CD4-positive, alpha-beta T cell treated with Interleukin-1 beta for 1 hour (primary cell): ENCODE measurements around the gene TTYH2.

Experiments
- DNase-seq, 2 donors: peaks; one replicate each; pipeline ENCODE4 v3.0.0-alpha.2; 2020 to 2022

The TTYH2 gene

GRCh38 chr17:74196541-74197317 lies 16.6 kb upstream of the TTYH2 start:
- no peak for DNase-seq

GRCh38 chr17:74197801-74198200 lies 15.6 kb upstream of the TTYH2 start:
- DNase-seq, result no peak

DNA sequence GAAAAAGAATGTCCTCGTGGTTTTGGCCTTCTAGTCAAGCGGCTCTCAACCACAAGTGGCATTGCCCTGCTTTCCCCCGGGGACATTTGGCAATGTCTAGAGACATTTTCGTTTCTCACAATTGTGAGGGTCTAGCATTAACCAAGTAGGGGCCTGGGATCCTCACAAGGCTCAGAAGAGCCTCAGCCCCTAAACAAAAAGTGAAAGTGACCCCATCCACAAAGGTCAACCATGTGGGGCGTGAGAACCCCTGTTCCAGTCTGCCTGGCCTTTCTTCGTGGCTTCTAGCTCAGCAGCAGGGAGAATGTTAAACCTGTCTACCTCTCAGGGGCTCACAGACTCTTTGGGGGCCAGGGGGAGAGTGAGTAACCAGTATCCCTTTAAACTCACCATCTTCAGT lies 14.7 kb upstream of the TTYH2 start:
- no peak for DNase-seq

DNA sequence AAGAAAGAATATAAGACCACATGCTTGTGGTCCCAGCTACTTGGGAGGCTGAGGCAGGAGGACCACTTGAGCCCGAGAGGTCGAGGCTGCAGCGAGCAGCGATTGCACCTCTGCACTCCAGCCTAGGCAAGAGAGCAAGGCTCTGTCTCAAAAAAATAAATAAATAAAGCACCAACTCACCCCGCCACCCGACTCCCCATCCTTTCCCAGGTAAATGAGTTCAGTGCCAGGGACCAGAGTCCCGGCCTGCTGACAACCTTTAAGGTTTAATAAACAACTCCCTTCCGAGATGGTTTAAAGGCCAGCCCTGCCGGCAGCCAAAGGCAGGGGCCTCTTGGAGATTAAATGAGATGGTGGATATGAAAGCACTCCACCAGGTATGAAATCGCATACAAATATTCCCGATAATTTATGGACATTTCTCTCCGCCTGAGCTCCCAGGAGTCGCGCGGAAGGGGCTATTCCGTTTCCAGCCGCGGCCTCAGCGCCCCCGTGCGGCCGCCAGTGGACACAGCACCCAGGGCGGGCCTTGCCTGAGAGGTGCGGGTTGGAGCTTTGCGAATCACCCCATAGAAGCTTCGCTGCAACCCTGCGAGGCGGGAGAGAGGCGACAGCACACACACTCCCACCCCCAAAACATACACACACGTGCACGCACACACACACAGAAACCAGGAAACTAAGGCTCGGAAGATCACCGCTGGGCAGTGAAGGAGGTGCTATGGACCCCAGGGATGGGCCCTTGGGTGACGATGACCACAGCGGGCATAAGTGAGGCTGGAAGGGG lies 13.9 kb upstream of the TTYH2 start:
- DNase-seq, result peak; percentile 60 to 68

- no peak for DNase-seq
Observed at GRCh38 chr17:74200112-74200511, 13.3 kb upstream of the TTYH2 start.

DNA sequence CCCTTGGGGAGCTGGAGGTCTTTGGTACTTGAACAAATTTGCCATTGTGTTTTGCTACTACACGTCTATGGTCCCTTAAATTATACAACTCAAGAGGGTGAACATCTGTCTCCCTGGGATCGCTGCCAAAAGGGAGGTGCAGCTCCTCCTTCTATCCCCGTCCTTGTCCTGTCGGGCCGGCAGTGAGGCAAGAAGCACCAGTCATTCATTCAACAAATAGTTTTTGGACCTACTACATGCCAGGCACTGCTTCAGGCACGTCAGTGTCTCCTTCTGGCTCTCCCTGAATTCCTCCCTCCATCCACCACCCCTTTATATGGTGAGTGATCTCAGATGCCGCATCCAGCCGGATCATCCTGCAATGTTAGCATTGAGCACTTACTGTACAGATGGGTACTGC lies 12.1 kb upstream of the TTYH2 start:
- DNase-seq, result no peak

DNA sequence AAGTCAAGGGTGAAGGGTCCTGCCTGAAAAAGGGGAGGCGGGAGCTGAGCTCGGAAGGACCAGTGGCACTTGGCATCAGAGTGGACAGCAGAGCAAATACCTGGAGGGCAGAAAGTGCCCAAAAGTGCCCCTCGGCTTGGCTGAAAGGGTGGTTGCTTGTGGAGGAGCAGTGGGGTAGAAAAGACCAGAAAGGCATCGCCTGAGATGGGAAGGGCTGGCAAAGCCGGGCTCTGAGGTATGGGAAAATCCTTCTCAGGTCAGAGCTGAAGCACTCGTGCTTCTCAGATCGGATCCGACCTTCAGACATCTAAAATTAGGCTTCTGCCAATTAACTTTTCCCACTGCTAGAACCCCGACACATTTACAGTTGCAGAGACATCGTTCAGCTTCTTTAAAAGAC lies 11.4 kb upstream of the TTYH2 start:
- no peak for DNase-seq

DNA sequence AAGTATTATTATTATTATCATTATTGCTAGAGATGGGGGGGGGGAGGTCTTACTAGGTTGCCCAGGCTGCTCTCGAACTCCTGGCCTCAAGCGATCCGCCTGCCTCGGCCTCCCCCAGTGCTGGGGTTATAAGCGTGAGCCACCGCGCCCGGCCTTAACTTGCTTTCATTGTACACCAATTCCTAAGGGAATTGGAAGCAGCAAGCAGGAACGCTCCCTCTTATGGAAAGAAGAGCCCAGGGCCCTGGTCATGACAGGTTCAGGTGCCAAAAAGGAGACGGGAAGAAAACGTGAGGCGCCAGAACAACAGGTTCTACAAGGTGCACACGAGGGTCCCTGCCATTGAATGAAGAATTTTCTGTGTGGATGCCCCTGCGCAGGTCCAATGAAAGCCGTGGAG lies 10.4 kb upstream of the TTYH2 start:
- no peak for DNase-seq

- peak; percentile 94 to 96 for DNase-seq
Observed at GRCh38 chr17:74203439-74204240, 9.7 kb upstream of the TTYH2 start, which contains the start of gene RPL38. TSS of gene RPL38 (plus strand) at chr17:74203678. CDS start at chr17:74203956, 278 bp downstream.

DNA sequence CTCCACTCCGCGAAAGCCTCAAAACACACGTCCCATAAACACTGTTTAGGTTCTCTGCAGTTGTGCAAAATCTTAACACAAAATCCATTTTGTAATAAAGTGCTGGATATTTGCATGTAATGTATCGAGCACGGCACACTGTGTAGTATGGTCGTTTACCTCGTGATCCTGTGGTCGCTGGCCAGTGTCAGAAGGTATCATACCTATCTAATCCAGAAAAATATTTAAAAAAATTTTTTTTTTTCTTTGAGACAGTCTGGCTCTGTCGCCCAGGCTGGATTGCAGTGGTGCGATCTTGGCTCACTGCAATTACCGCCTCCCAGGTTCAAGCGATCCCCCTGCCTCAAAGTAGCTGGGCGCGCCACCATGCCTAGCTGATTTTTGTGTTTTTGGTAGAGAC lies 8.9 kb upstream of the TTYH2 start:
- no peak for DNase-seq

DNA sequence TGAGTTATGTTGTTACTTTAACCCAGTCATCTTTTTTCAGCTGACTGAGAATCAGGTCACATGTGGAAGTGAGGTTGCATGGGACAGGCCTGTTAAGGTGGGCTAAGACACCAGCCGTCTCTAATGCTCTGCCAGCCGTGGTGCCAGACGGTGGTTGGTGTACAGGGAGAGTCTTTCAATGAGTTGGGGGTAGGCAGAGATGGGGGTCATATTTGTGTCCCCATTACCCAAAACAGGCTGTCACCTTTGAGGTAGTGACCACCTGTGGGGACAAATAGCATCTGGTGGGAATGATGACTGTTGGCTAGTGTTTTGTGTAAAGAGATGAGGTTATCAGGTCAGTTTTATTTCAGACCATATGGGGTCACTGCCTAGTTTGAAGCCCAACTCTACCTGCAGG lies 8.1 kb upstream of the TTYH2 start:
- no peak for DNase-seq

GRCh38 chr17:74206332-74206818 lies 7.0 kb upstream of the TTYH2 start:
- DNase-seq, result no peak

GRCh38 chr17:74210191-74211140 lies 2.9 kb upstream of the TTYH2 start:
- peak; percentile 80 to 84 for DNase-seq

GRCh38 chr17:74211141-74211911 lies 2.0 kb upstream of the TTYH2 start:
- no peak for DNase-seq

DNA sequence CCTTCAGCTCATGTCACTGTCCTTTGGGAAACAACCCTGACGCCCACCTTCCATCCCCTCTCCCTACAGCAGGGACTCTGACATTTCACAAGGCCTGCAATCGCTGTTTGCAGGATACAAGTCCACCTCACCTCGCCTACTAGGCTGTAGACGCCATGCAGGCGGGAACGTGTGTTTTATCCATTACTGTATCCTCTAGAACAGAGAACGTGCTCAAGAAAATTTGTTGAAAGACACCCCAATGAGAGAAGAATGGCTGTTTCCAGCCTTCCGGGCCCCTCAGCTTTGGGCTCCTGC lies 1.5 kb upstream of the TTYH2 start:
- DNase-seq, result no peak

DNA sequence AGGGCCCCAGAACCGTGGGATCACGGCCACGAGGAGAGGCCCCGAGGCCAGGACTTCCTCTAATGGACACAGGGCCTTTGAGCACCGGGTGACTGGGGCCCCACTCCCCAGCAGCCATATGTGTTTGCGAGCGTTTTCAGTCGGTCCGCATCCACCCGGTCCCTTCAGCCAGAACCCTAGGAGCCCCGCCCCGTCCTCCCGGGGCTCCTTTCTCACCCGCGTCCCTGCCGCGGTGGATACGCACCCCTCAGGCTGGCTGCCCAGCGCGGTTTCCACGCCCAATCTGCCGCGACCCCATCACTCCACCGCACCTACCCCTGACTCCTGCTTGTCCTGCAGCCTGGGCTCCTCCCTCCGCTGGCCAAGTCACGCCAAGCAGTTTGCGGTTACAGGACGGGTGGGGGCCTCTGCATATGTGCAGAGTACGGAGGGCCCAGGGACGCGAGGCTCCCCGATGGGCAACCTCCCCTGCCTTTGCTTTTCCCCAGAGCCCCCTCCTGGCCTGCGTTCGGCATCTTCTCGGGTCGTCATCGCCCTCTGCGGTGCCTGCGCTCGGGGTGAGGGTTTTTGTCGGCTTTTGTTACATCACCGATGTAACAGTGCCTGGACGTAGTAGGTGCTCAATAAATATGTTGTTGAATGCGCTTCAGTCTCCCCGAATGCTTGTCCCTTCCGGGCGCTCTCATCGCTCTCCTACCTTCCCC lies 1.0 kb upstream of the TTYH2 start:
- DNase-seq, result peak in 1 of 2 donors; percentile 23

- DNase-seq, result peak in 1 of 2 donors; percentile 28
Observed at GRCh38 chr17:74213861-74214391, 555 bp downstream of the TTYH2 start.

GRCh38 chr17:74214484-74215341 lies 1.3 kb downstream of the TTYH2 start:
- no peak for DNase-seq

GRCh38 chr17:74215342-74215727 lies 2.0 kb downstream of the TTYH2 start:
- DNase-seq, result no peak
